ENCODE measurements around the gene PRKN.

- TF ChIP-seq HDAC8 (tag; IDR thresholded peaks at IDR 0.05) (no peak), NBN (IDR thresholded peaks at IDR 0.05; ENCODE audit: low read depth) (no peak), SUPT5H (IDR thresholded peaks at IDR 0.05) (no peak), ZBTB11 (CRISPR knock-in tag; IDR thresholded peaks at IDR 0.05) (no peak), SP1 (CRISPR knock-in tag; IDR thresholded peaks at IDR 0.05) (no peak)
These were observed 1178.8 kb downstream of the PRKN start for GRCh38 chr6:161548713-161549296.
